Subcutaneous adipose tissue (tissue), 4 donors: Measurements from ENCODE around the gene VGLL4. TPM values are rescaled to one million over a fixed set of nuclear protein-coding genes. Genes with fewer than 3 reads are reported as not detected.

ENCODE experiments used
- CTCF ChIP-seq: fragments of 450-650 bp; IDR thresholded peaks from one replicate; pipeline ENCODE4 v1.5.1; 2016; ENCODE audit warnings: low read depth, mild to moderate bottlenecking, control low read depth, antibody characterized with exemption, moderate library complexity
- total RNA-seq, 4 donors: library from RNA; depleted of rRNA; stranded (reverse); fragments of >200 nt; gene quantifications; one replicate each; pipeline ENCODE4 v1.1.0, GENCODE V29; 2016

Gene VGLL4
- total RNA-seq, 4 donors from 2014 or later = 37.6 to 47.8 (median 40.4) TPM

DNA sequence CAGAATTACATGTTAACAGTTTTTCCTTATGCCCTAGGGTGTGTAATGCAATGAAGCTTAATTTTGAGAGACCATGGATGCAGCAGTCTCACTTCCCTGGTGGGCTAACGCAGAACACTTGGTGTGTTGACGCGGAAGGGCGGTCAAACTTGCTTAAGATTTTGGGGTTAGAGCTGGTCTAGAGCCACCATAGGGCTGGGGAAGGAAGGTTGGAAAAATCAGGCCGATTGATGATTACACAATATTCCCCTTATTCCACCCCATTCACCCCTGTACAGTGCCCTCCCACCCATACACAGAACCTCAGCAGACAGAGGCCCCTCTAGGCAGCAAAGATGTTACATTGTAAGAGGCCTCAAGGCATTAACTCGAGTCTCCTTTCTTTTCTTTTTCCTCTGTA, 24.3 kb downstream of the VGLL4 start:
- no peak for TF ChIP-seq CTCF

GRCh38 chr3:11618904-11619303, 24.8 kb downstream of the VGLL4 start:
- TF ChIP-seq CTCF = no peak

GRCh38 chr3:11616551-11616950, 27.2 kb downstream of the VGLL4 start:
- TF ChIP-seq CTCF = no peak

DNA sequence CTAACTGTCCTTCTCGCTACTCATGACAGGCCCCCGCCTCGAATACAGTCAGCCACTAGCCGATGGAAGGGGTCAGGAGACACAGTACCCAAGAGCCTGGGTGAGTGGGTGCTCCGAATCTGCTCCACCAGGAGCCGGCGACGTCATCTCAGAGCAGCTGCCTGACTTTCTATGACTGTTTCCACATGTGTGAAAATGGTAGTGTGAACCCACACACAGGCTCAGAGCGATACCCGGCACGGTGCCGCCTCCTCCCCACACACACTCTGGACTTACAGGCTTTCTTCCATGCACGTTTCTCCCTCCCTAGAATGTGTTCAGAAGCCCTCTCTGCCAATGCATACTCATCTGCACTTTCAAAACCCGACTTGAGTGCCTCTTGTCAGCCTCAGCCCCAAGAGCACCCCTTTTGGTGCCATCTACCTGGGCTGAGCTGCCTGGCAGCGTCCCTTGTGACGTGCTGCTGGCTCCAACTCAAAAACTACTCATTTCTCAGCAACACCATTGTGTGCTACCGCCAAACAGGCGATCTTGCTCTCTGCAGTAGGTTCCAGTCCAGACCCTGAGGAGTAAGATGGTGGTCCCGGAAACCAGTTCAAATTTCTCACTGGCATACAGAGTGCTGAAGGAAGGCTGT, 29.7 kb downstream of the VGLL4 start:
- no peak for TF ChIP-seq CTCF

DNA sequence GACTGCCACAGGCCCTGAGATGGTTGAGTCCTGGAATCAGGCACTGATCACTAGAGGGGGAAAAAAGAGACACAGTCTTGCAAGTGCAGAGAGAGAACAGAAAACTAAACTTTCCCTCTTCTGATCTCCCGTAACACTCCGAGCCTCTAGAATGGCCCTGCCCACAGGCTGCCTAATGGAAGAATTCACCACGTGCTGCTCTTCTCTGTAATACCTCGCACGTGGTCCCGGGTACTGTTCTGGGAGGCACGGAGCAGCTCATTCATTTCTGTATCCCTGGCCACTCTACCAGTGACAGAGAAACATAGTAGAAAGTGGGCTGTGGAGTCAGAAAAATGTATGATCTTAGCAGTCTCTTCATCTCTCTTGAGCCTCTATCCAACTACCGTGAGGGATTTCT, 30.4 kb downstream of the VGLL4 start:
- TF ChIP-seq CTCF = no peak

- TF ChIP-seq CTCF = no peak
Observed at GRCh38 chr3:11612515-11613188, 31.1 kb downstream of the VGLL4 start.

DNA sequence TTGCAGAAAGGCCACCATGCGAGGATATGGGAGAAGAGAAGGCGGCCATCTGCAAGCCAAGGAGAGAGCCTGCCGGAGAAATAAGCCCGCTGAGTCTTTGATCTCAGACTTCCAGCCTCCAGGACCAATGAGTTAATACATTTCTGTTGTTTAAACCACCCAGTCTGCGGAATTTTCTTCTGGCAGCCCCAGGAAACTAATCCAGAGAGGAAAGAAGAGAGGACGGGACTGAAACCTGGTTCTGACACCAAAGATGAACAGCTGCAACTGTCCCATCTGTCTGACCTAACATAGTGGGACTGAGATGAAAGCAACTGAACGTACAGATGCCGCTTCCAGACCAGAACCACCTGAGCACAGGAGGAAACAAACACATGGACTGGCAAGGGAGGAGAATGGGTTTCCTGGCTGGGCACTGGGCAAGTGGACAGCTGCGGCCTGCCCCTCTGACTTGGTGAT, 32.3 kb downstream of the VGLL4 start:
- no peak for TF ChIP-seq CTCF
